GM23338 (cell line): ENCODE results near the gene OLFML2A. TPM values are rescaled to one million over a fixed set of nuclear protein-coding genes. Genes with fewer than 3 reads are reported as not detected.
A peak's percentile ranks its signal among the peaks of the same experiment; 100 is the strongest.

Experiments
- ATAC-seq: fragments of 200-7000 bp; cut with Tn5 transposase; 3 replicates; pipeline ENCODE4 v1.9.1; 2020
- DNase-seq: peaks from one replicate; pipeline ENCODE4 v3.0.0-alpha.2; 2015; ENCODE audit warnings: low spot score
- H2AFZ ChIP-seq: fragments of 200-600 bp; sonication (generic); 2 replicates; pipeline ENCODE4 v1.8.0; 2016; ENCODE audit warnings: antibody characterized with exemption, mild to moderate bottlenecking, moderate library complexity
- H3F3A ChIP-seq: fragments of 200-600 bp; sonication (generic); replicated peaks from 2 replicates; pipeline ENCODE4 v1.8.0; 2017; ENCODE audit warnings: antibody characterized with exemption, mixed run types, low read depth
- H3K27ac ChIP-seq: fragments of 200-600 bp; sonication (generic); 2 replicates; pipeline ENCODE4 v1.6.1; 2016; ENCODE audit warnings: low read depth
- H3K27me3 ChIP-seq: fragments of 200-600 bp; sonication (generic); 2 replicates; pipeline ENCODE4 v1.8.0; 2016; ENCODE audit warnings: mild to moderate bottlenecking, mixed run types, moderate library complexity; ENCODE audit not compliant: insufficient read depth
- H3K36me3 ChIP-seq: fragments of 200-600 bp; sonication (generic); 2 replicates; pipeline ENCODE4 v1.8.0; 2016; ENCODE audit warnings: mild to moderate bottlenecking; ENCODE audit not compliant: insufficient read depth
- H3K4me1 ChIP-seq: fragments of 200-600 bp; sonication (generic); 2 replicates; pipeline ENCODE4 v1.8.0; 2016; ENCODE audit warnings: mild to moderate bottlenecking, moderate library complexity; ENCODE audit not compliant: insufficient read depth
- H3K4me2 ChIP-seq: fragments of 200-600 bp; sonication (generic); 2 replicates; pipeline ENCODE4 v1.7.1; 2017; ENCODE audit warnings: mixed run types
- H3K4me3 ChIP-seq: fragments of 200-600 bp; sonication (generic); 2 replicates; pipeline ENCODE4 v1.6.1; 2016; ENCODE audit warnings: mixed run types
- H3K79me2 ChIP-seq: fragments of 200-600 bp; sonication (generic); replicated peaks from 2 replicates; pipeline ENCODE4 v1.8.0; 2017; ENCODE audit warnings: mild to moderate bottlenecking; ENCODE audit not compliant: insufficient read depth
- H3K9me2 ChIP-seq: fragments of 200-600 bp; sonication (generic); 2 replicates; pipeline ENCODE4 v1.8.0; 2017; ENCODE audit not compliant: insufficient read depth
- H4K20me1 ChIP-seq: fragments of 200-600 bp; sonication (generic); replicated peaks from 2 replicates; pipeline ENCODE4 v1.8.0; 2017; ENCODE audit warnings: mild to moderate bottlenecking; ENCODE audit not compliant: insufficient read depth
- H3K27ac Mint-ChIP-seq: 2 replicates; pipeline ENCODE4 v1.8.0; 2020; ENCODE audit warnings: inconsistent platforms, mild to moderate bottlenecking, moderate library complexity, mixed read lengths
- H3K27me3 Mint-ChIP-seq: 3 replicates; pipeline ENCODE4 v1.8.0; 2022; ENCODE audit warnings: low read depth, mild to moderate bottlenecking, moderate library complexity, mixed read lengths, inconsistent platforms; ENCODE audit not compliant: insufficient read depth, poor library complexity
- H3K36me3 Mint-ChIP-seq: 3 replicates; pipeline ENCODE4 v1.8.0; 2021; ENCODE audit warnings: low read depth, mild to moderate bottlenecking, inconsistent platforms, moderate library complexity, mixed read lengths
- H3K4me1 Mint-ChIP-seq: 3 replicates; pipeline ENCODE4 v1.8.0; 2020; ENCODE audit warnings: mild to moderate bottlenecking, inconsistent platforms, mixed read lengths
- H3K4me3 Mint-ChIP-seq: 3 replicates; pipeline ENCODE4 v1.8.0; 2021; ENCODE audit warnings: moderate library complexity, mild to moderate bottlenecking, inconsistent platforms, mixed read lengths
- H3K9me3 Mint-ChIP-seq: 3 replicates; pipeline ENCODE4 v1.8.0; 2020; ENCODE audit warnings: moderate library complexity, mild to moderate bottlenecking, inconsistent platforms, mixed read lengths
- CREB1 ChIP-seq: fragments of 250-450 bp; sonication (Bioruptor Pico); IDR thresholded peaks from 2 replicates; pipeline ENCODE4 v1.5.0; 2020; ENCODE audit warnings: low read depth, mild to moderate bottlenecking, moderate library complexity
- ETS1 ChIP-seq: IDR thresholded peaks from 2 replicates; pipeline ENCODE4 v1.6.1; 2016; ENCODE audit warnings: antibody characterized with exemption
- EZH2phosphoT487 ChIP-seq: fragments of 200-600 bp; sonication (generic); IDR thresholded peaks from one replicate; pipeline ENCODE4 v1.8.1; 2018; ENCODE audit warnings: antibody characterized with exemption; ENCODE audit not compliant: unreplicated experiment
- JUNB ChIP-seq: IDR thresholded peaks from one replicate; pipeline ENCODE4 v1.6.1; 2016; ENCODE audit warnings: antibody characterized with exemption; ENCODE audit not compliant: unreplicated experiment
- POLR2AphosphoS5 ChIP-seq: IDR thresholded peaks from 2 replicates; pipeline ENCODE4 v1.6.1; 2016; ENCODE audit warnings: antibody characterized with exemption, low read depth
- STAT1 ChIP-seq: IDR thresholded peaks from one replicate; pipeline ENCODE4 v1.6.1; 2016; ENCODE audit warnings: antibody characterized with exemption; ENCODE audit not compliant: unreplicated experiment
- ZNF114 ChIP-seq: fragments of 250-450 bp; sonication (Bioruptor Pico); IDR thresholded peaks from 2 replicates; pipeline ENCODE4 v1.5.0; 2020; ENCODE audit warnings: mild to moderate bottlenecking, moderate library complexity
- ZNF331 ChIP-seq: fragments of 250-450 bp; sonication (Bioruptor Pico); IDR thresholded peaks from 2 replicates; pipeline ENCODE4 v1.5.0; 2020; ENCODE audit warnings: low read depth, mild to moderate bottlenecking, moderate library complexity
- polyA plus RNA-seq: library from polyadenylated mRNA; unstranded; fragments of >200 nt; fragmentation: Nextera tagmentation; extraction: Ambion mirVana; gene quantifications from 2 replicates; pipeline ENCODE4 v1.2.1, GENCODE V29; 2016
- total RNA-seq: library from RNA; depleted of rRNA; stranded (reverse); fragments of >200 nt; shearing (Covaris generic); gene quantifications from 2 replicates; pipeline ENCODE4 v1.2.3, GENCODE V29; 2014
- TF ChIP-seq, protein P1 (sequence below), 2 experiments: fragments of 200-600 bp in 1 of 2; sonication (generic) in 1 of 2; conservative IDR thresholded peaks; 2 replicates each; pipeline versions ENCODE4 v1.5.1 to v1.6.1; 2016 to 2017; ENCODE audit warnings: antibody characterized with exemption in 2 of 2, low read depth in 2 of 2, mild to moderate bottlenecking in 2 of 2, moderate library complexity in 1 of 2
- TF ChIP-seq, protein P2 (sequence below): fragments of 250-450 bp; sonication (Bioruptor Pico); IDR thresholded peaks from 2 replicates; pipeline ENCODE4 v1.5.0; 2020; ENCODE audit warnings: mild to moderate bottlenecking, moderate library complexity

The OLFML2A gene
- total and polyA plus RNA-seq, 2 experiments from 2014 or later = 1.1 to 6.7 TPM

- TF ChIP-seq ZNF114 (no peak), JUNB (no peak)
- Histone ChIP-seq H3K4me3 (no peak overlapping the region), H3K9me2 (no peaks in the 10 kb centered on the region), H4K20me1 (no peaks in the 10 kb centered on the region), H3K27me3 (no peaks in the 10 kb centered on the region), H3K4me1 (no peaks in the 10 kb centered on the region), H3K36me3 (no peaks in the 10 kb centered on the region), H3K27ac (0 out of 2 replicates have a peak overlapping the region, but pooled peaks have one; percentile 6), H2AFZ (peak overlapping the region; percentile 52; the same call in 1 of the 2 replicates), H3F3A (peaks cover 5% of the 10 kb centered on the region; the same call in 1 of the 2 replicates), H3K4me2 (no peak overlapping the region), H3K79me2 (no peaks in the 10 kb centered on the region)
- DNase-seq = no peak
- H3K9me3 Mint-ChIP-seq = no peaks in the 10 kb centered on the region
- peaks cover 13% of the 10 kb centered on the region for H3K4me1 Mint-ChIP-seq
- no peaks in the 10 kb centered on the region for H3K36me3 Mint-ChIP-seq
- H3K4me3 Mint-ChIP-seq = no peak overlapping the region
- H3K27ac Mint-ChIP-seq = peak overlapping the region; percentile 31; the same call in 1 of the 2 replicates
- H3K27me3 Mint-ChIP-seq = peaks cover 2% of the 10 kb centered on the region
- no peak for ATAC-seq
Measured at GRCh38 chr9:124841075-124841821, 64.3 kb downstream of the OLFML2A start.

DNA sequence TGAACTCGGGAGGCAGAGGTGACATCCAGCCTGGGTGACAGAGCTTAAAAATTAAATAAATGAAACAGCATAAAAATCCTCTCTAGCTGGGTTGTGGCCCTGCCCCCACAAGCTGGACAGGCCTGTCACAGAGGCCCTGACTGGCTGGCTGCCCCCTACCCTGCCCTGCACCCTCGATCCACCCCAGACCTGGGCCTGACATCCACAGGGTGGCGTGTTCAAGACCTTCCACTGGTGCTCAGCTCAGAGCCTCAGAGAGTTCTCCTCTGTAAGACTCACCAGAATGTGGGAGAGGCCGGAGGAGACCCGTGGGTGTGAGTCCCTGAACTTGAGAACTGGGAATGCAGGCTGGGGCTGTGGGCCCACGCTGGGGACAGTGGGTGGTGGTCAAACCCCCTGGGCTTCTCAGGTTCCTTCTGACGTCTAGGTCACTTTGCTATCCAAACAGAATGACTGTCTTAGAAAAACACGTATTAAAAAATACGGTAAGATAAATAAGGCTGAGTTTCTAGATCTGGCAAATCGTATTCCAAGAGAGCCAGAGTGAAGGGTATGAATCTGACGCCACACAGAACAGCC lies 66.6 kb downstream of the OLFML2A start:
- peaks cover 13% of the 10 kb centered on the region for H3K4me1 Mint-ChIP-seq
- no peaks in the 10 kb centered on the region for H3K27me3 ChIP-seq
- no peak overlapping the region for H3K27ac Mint-ChIP-seq
- ATAC-seq (no peak), DNase-seq (no peak)
- H3K27me3 Mint-ChIP-seq = peaks cover 2% of the 10 kb centered on the region
- no peak overlapping the region for H2AFZ ChIP-seq
- H3K4me3 ChIP-seq = no peak overlapping the region
- no peaks in the 10 kb centered on the region for H3K9me3 Mint-ChIP-seq
- H3K27ac ChIP-seq = no peak overlapping the region
- no peak overlapping the region for H3K4me2 ChIP-seq
- no peak overlapping the region for H3K4me3 Mint-ChIP-seq
- H3K36me3 ChIP-seq = no peaks in the 10 kb centered on the region
- H3F3A ChIP-seq = peaks cover 5% of the 10 kb centered on the region; the same call in 1 of the 2 replicates
- H3K9me2 ChIP-seq = no peaks in the 10 kb centered on the region
- H4K20me1 ChIP-seq = no peaks in the 10 kb centered on the region
- no peaks in the 10 kb centered on the region for H3K79me2 ChIP-seq
- H3K36me3 Mint-ChIP-seq = no peaks in the 10 kb centered on the region
- no peaks in the 10 kb centered on the region for H3K4me1 ChIP-seq
- no peak for TF ChIP-seq ZNF331
- TF ChIP-seq STAT1 = no peak
- no peak for TF ChIP-seq POLR2AphosphoS5
- TF ChIP-seq ETS1 = no peak
- no peak for TF ChIP-seq EZH2phosphoT487
- TF ChIP-seq, protein P1, sequence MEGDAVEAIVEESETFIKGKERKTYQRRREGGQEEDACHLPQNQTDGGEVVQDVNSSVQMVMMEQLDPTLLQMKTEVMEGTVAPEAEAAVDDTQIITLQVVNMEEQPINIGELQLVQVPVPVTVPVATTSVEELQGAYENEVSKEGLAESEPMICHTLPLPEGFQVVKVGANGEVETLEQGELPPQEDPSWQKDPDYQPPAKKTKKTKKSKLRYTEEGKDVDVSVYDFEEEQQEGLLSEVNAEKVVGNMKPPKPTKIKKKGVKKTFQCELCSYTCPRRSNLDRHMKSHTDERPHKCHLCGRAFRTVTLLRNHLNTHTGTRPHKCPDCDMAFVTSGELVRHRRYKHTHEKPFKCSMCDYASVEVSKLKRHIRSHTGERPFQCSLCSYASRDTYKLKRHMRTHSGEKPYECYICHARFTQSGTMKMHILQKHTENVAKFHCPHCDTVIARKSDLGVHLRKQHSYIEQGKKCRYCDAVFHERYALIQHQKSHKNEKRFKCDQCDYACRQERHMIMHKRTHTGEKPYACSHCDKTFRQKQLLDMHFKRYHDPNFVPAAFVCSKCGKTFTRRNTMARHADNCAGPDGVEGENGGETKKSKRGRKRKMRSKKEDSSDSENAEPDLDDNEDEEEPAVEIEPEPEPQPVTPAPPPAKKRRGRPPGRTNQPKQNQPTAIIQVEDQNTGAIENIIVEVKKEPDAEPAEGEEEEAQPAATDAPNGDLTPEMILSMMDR (conservative IDR thresholded peaks at IDR 0.05; ENCODE audit: low read depth in 2 of 2) = no peak
- TF ChIP-seq, protein P2, sequence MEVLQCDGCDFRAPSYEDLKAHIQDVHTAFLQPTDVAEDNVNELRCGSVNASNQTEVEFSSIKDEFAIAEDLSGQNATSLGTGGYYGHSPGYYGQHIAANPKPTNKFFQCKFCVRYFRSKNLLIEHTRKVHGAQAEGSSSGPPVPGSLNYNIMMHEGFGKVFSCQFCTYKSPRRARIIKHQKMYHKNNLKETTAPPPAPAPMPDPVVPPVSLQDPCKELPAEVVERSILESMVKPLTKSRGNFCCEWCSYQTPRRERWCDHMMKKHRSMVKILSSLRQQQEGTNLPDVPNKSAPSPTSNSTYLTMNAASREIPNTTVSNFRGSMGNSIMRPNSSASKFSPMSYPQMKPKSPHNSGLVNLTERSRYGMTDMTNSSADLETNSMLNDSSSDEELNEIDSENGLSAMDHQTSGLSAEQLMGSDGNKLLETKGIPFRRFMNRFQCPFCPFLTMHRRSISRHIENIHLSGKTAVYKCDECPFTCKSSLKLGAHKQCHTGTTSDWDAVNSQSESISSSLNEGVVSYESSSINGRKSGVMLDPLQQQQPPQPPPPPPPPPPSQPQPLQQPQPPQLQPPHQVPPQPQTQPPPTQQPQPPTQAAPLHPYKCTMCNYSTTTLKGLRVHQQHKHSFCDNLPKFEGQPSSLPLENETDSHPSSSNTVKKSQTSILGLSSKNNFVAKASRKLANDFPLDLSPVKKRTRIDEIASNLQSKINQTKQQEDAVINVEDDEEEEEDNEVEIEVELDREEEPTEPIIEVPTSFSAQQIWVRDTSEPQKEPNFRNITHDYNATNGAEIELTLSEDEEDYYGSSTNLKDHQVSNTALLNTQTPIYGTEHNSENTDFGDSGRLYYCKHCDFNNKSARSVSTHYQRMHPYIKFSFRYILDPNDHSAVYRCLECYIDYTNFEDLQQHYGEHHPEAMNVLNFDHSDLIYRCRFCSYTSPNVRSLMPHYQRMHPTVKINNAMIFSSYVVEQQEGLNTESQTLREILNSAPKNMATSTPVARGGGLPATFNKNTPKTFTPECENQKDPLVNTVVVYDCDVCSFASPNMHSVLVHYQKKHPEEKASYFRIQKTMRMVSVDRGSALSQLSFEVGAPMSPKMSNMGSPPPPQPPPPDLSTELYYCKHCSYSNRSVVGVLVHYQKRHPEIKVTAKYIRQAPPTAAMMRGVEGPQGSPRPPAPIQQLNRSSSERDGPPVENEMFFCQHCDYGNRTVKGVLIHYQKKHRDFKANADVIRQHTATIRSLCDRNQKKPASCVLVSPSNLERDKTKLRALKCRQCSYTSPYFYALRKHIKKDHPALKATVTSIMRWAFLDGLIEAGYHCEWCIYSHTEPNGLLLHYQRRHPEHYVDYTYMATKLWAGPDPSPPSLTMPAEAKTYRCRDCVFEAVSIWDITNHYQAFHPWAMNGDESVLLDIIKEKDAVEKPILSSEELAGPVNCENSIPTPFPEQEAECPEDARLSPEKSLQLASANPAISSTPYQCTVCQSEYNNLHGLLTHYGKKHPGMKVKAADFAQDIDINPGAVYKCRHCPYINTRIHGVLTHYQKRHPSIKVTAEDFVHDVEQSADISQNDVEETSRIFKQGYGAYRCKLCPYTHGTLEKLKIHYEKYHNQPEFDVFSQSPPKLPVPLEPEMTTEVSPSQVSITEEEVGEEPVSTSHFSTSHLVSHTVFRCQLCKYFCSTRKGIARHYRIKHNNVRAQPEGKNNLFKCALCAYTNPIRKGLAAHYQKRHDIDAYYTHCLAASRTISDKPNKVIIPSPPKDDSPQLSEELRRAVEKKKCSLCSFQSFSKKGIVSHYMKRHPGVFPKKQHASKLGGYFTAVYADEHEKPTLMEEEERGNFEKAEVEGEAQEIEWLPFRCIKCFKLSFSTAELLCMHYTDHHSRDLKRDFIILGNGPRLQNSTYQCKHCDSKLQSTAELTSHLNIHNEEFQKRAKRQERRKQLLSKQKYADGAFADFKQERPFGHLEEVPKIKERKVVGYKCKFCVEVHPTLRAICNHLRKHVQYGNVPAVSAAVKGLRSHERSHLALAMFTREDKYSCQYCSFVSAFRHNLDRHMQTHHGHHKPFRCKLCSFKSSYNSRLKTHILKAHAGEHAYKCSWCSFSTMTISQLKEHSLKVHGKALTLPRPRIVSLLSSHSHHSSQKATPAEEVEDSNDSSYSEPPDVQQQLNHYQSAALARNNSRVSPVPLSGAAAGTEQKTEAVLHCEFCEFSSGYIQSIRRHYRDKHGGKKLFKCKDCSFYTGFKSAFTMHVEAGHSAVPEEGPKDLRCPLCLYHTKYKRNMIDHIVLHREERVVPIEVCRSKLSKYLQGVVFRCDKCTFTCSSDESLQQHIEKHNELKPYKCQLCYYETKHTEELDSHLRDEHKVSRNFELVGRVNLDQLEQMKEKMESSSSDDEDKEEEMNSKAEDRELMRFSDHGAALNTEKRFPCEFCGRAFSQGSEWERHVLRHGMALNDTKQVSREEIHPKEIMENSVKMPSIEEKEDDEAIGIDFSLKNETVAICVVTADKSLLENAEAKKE (CRISPR knock-in tag) = no peak
- TF ChIP-seq CREB1 (CRISPR knock-in tag) = no peak
- no peak for TF ChIP-seq JUNB
